Skeletal muscle tissue (tissue), 1 donor: ENCODE measurements around the gene OR56A3. TPM values are rescaled to one million over a fixed set of nuclear protein-coding genes. Genes with fewer than 3 reads are reported as not detected.

ENCODE experiments used
- total RNA-seq: library from RNA; depleted of rRNA; stranded (reverse); fragments of >200 nt; gene quantifications from one replicate; pipeline ENCODE4 v1.2.3, GENCODE V29; 2014

OR56A3 gene
- total RNA-seq, 1 donor from 2014 or later = not detected

Other genes with a start within 250 kb of the OR56A3 start
- not detected for gene OR56B1, start 205.8 kb upstream of the OR56A3 start, total RNA-seq
- not detected for gene OR52N4, start 188.0 kb upstream of the OR56A3 start, total RNA-seq
- not detected for gene OR52N5, start 158.9 kb upstream of the OR56A3 start, total RNA-seq
- not detected for gene OR52N1, start 151.0 kb upstream of the OR56A3 start, total RNA-seq
- not detected for gene OR52N2, start 133.3 kb upstream of the OR56A3 start, total RNA-seq
- not detected for gene OR52E6, start 100.4 kb upstream of the OR56A3 start, total RNA-seq
- not detected for gene OR52E8, start 84.6 kb upstream of the OR56A3 start, total RNA-seq
- gene OR52E4, start 61.6 kb upstream of the OR56A3 start, total RNA-seq = not detected
- gene OR52E5, start 49.0 kb upstream of the OR56A3 start, total RNA-seq = not detected
- gene OR56A5, start 26.2 kb downstream of the OR56A3 start, total RNA-seq = not detected
- not detected for gene OR52L1, start 44.7 kb downstream of the OR56A3 start, total RNA-seq
- gene OR56A4, start 64.7 kb downstream of the OR56A3 start, total RNA-seq = not detected
- gene OR56A1, start 88.5 kb downstream of the OR56A3 start, total RNA-seq = under 0.01 TPM
- not detected for gene OR56B4, start 165.4 kb downstream of the OR56A3 start, total RNA-seq
- not detected for gene OR52B2, start 228.1 kb downstream of the OR56A3 start, total RNA-seq